H1 (cell line): ENCODE data around the gene PALD1. TPM values are rescaled to one million over a fixed set of nuclear protein-coding genes. Genes with fewer than 3 reads are reported as not detected.

Experiments used
- BRCA1 ChIP-seq: IDR thresholded peaks from 2 replicates; pipeline ENCODE4 v1.6.1; 2012; ENCODE audit warnings: low read depth, low read length, improper control_type of control experiment
- CBX5 ChIP-seq: fragments of 300-800, 300-1000 bp; sonication (generic); IDR thresholded peaks from 2 replicates; pipeline ENCODE4 v1.7.1; 2016; ENCODE audit warnings: antibody characterized with exemption, low read length, low read depth
- E2F6 ChIP-seq: IDR thresholded peaks from 2 replicates; pipeline ENCODE4 v1.6.1; 2012; ENCODE audit warnings: inconsistent platforms
- EGR1 ChIP-seq: IDR thresholded peaks from 2 replicates; pipeline ENCODE4 v1.6.1; 2011; ENCODE audit warnings: low read depth, low read length, borderline replicate concordance
- FOSL1 ChIP-seq: IDR thresholded peaks from 2 replicates; pipeline ENCODE4 v1.6.1; 2011; ENCODE audit warnings: mild to moderate bottlenecking, low read depth, low read length, moderate library complexity; ENCODE audit not compliant: insufficient read depth
- SP2 ChIP-seq: IDR thresholded peaks from 2 replicates; pipeline ENCODE4 v1.6.1; 2012; ENCODE audit warnings: mild to moderate bottlenecking, low read length, inconsistent platforms
- TAF1 ChIP-seq: IDR thresholded peaks from 2 replicates; pipeline ENCODE4 v1.6.1; 2011; ENCODE audit warnings: mild to moderate bottlenecking, low read depth, low read length
- polyA plus RNA-seq, 7 experiments: library from polyadenylated mRNA; depleted of rRNA in 3 of 7; stranded (reverse) in 5 of 7; unstranded in 2 of 7; fragments of >200 nt in 5 of 7; fragments of 200-250 nt in 2 of 7; gene quantifications; 1 replicate in 5 of 7; 2 replicates in 1 of 7; 4 replicates in 1 of 7; pipeline versions ENCODE4 v1.2.1 to v1.2.3, GENCODE V29; 2011 to 2013; ENCODE audit warnings: missing spikeins in 2 of 7, mixed read lengths in 2 of 7
- total RNA-seq: library from RNA; stranded (reverse); fragmentation: NEBNext Ultra II Directional; extraction: Animal tissue kit (Norgen Biotek cat#: 25700); gene quantifications from 2 replicates; pipeline ENCODE4 v1.2.1, GENCODE V29; 2021
- TF ChIP-seq, protein P1 (sequence below), 3 experiments: IDR thresholded peaks; 1 replicate in 2 of 3; 2 replicates in 1 of 3; pipeline versions ENCODE4 v1.5.1 to v1.6.1; 2011; ENCODE audit warnings: low read length in 3 of 3, mild to moderate bottlenecking in 3 of 3, inconsistent platforms in 2 of 3, low read depth in 1 of 3, moderate library complexity in 1 of 3; ENCODE audit not compliant: insufficient read depth in 1 of 3; ENCODE audit errors: control extremely low read depth in 1 of 3

Gene PALD1
- total and polyA plus RNA-seq, 2 of the 8 experiments (the other 6 are each of a cell fraction or from before 2014, with no cell fraction given) = 13.3 to 32.8 TPM

DNA sequence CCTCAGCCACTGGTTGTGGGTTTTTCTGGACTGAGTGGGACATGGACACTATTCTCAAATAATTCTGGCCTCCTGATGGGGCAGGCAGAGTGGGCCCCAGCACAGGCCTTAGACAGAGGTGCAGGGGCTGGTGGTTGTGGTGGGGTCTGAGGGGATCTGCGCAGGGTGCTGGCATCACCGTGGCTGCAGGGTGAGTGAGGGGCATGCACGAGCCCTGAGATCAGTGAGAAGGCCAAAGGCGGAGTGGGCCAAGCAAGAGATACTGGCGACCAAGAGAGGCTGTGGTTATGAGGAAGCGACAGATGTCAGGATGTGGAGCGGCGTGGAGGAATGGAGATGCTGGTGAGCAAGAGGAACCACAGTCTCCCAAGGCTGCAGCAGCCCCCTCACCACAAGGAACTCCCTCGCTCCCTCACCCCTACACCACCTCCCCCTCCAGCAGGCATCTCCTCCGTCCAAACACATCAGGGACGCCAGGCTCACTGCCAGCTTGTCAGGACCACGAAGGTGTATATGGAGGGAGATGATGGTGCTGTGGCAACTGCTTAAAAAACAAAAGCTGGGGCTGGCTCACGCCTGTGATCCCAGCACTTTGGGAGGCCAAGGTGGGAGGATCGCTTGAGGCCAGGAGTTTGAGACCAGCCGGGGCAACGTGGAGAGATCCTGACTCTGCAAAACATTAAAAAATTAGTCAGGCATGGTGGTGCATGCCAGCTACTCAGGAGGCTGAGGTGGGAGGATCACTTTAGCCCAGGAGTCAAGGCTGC lies 114.4 kb downstream of the PALD1 start (continued):
- TF ChIP-seq, protein P1, sequence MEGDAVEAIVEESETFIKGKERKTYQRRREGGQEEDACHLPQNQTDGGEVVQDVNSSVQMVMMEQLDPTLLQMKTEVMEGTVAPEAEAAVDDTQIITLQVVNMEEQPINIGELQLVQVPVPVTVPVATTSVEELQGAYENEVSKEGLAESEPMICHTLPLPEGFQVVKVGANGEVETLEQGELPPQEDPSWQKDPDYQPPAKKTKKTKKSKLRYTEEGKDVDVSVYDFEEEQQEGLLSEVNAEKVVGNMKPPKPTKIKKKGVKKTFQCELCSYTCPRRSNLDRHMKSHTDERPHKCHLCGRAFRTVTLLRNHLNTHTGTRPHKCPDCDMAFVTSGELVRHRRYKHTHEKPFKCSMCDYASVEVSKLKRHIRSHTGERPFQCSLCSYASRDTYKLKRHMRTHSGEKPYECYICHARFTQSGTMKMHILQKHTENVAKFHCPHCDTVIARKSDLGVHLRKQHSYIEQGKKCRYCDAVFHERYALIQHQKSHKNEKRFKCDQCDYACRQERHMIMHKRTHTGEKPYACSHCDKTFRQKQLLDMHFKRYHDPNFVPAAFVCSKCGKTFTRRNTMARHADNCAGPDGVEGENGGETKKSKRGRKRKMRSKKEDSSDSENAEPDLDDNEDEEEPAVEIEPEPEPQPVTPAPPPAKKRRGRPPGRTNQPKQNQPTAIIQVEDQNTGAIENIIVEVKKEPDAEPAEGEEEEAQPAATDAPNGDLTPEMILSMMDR (IDR thresholded peaks at IDR 0.05; ENCODE audit: control extremely low read depth in 1 of 3, insufficient read depth in 1 of 3, low read depth in 1 of 3, low read length in 3 of 3) = no peak
- TF ChIP-seq TAF1 = no peak
- TF ChIP-seq CBX5 = no peak
- TF ChIP-seq SP2 = no peak
- no peak for TF ChIP-seq FOSL1
- TF ChIP-seq BRCA1 = no peak
- TF ChIP-seq E2F6 = no peak
- TF ChIP-seq EGR1 = no peak
